ENCODE measurements around the gene ATG13.

The ATG13 gene

DNA sequence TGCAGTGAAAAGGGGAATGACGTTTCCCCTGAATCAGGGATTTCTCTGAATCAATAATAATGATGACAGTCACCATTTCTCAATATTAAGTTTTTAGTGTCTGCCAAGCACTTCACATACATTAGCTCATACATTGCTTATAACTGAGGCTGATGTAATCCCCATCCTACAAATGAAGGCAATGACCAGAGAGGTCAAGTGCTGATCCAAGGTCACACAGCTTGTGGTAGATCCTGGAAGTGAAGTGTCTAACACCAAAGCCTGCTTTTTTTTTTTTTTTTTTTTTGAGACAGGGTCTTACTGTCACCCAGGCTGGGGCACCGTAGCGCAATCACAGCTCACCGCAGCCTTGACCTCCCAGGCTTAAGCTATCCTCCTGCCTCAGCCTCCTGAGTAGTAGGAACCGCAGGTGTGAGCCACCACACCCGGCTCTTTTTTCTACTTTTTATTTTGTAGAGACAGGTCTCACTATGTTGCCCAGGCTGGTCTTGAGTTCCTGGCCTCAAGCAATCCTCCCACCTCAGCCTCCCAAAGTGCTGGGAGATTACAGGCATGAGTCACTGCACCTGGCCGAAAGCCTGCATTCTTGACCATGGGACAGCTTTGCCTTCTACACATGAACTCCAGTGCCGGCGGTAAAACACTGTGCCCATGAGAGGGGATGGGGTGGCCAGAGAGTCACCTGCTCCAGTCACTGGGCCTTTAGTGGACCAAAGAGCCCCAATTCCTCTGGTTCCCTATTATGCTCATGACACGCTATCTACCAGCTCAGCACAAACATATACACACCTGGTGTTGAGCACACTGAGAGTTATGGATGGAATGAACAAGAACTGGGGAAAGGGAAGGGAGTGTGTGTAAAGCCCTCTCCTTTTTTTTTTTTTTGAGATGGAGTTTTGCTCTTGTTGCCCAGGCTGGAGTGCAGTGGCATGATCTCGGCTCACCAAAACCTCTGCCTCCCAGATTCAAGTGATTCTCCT, 65.7 kb downstream of the ATG13 start:
- Histone ChIP-seq H3K27me3 (ENCODE audit: insufficient read depth, poor library complexity, severe bottlenecking) (no peaks in the 10 kb centered on the region), H3K27ac (replicated peaks) (no peak overlapping the region), H3K4me3 (replicated peaks; ENCODE audit: insufficient read depth, low read length) (no peak overlapping the region)
- TF ChIP-seq GABPA (IDR thresholded peaks at IDR 0.05; ENCODE audit: low read depth), result no peak
- TF ChIP-seq, protein P1, sequence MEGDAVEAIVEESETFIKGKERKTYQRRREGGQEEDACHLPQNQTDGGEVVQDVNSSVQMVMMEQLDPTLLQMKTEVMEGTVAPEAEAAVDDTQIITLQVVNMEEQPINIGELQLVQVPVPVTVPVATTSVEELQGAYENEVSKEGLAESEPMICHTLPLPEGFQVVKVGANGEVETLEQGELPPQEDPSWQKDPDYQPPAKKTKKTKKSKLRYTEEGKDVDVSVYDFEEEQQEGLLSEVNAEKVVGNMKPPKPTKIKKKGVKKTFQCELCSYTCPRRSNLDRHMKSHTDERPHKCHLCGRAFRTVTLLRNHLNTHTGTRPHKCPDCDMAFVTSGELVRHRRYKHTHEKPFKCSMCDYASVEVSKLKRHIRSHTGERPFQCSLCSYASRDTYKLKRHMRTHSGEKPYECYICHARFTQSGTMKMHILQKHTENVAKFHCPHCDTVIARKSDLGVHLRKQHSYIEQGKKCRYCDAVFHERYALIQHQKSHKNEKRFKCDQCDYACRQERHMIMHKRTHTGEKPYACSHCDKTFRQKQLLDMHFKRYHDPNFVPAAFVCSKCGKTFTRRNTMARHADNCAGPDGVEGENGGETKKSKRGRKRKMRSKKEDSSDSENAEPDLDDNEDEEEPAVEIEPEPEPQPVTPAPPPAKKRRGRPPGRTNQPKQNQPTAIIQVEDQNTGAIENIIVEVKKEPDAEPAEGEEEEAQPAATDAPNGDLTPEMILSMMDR (IDR thresholded peaks at IDR 0.05; ENCODE audit: insufficient read depth, low read length), result no peak
- TF ChIP-seq, protein P2, sequence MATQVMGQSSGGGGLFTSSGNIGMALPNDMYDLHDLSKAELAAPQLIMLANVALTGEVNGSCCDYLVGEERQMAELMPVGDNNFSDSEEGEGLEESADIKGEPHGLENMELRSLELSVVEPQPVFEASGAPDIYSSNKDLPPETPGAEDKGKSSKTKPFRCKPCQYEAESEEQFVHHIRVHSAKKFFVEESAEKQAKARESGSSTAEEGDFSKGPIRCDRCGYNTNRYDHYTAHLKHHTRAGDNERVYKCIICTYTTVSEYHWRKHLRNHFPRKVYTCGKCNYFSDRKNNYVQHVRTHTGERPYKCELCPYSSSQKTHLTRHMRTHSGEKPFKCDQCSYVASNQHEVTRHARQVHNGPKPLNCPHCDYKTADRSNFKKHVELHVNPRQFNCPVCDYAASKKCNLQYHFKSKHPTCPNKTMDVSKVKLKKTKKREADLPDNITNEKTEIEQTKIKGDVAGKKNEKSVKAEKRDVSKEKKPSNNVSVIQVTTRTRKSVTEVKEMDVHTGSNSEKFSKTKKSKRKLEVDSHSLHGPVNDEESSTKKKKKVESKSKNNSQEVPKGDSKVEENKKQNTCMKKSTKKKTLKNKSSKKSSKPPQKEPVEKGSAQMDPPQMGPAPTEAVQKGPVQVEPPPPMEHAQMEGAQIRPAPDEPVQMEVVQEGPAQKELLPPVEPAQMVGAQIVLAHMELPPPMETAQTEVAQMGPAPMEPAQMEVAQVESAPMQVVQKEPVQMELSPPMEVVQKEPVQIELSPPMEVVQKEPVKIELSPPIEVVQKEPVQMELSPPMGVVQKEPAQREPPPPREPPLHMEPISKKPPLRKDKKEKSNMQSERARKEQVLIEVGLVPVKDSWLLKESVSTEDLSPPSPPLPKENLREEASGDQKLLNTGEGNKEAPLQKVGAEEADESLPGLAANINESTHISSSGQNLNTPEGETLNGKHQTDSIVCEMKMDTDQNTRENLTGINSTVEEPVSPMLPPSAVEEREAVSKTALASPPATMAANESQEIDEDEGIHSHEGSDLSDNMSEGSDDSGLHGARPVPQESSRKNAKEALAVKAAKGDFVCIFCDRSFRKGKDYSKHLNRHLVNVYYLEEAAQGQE (IDR thresholded peaks at IDR 0.05; ENCODE audit: insufficient replicate concordance, low read depth), result no peak
- no peak for TF ChIP-seq SPI1 (IDR thresholded peaks at IDR 0.05; ENCODE audit: borderline replicate concordance, low read depth)
- no peak for TF ChIP-seq POLR2AphosphoS5 (IDR thresholded peaks at IDR 0.05; ENCODE audit: low read depth)
- no peak for DNase-seq (ENCODE audit: low read depth in 1 of 2, low spot score in 1 of 2)

DNA sequence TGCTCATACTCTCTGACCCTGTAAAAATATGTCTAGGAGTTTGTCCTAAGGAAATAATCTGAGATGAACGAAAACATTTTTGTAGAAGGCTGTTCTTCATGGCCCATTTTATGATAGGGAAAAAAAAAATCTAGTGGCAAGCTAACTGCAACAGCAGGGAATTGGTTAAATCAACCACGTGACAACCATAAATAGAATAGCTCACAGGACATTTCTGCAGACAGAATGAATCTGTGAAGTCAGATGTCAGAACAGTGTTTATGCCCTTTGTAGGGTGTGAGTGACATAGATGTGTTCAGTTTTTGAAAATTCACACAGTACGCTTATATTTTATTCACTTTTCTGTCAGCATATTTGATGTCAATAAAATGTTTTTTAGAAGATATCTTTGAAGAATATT, 67.0 kb downstream of the ATG13 start:
- no peak for DNase-seq (ENCODE audit: low read depth in 1 of 2, low spot score in 1 of 2)
- no peak overlapping the region for H3K4me3 ChIP-seq (replicated peaks; ENCODE audit: insufficient read depth, low read length)
- no peak overlapping the region for H3K27ac ChIP-seq (replicated peaks)
- TF ChIP-seq POLR2AphosphoS5 (IDR thresholded peaks at IDR 0.05; ENCODE audit: low read depth), result no peak
- no peak for TF ChIP-seq GABPA (IDR thresholded peaks at IDR 0.05; ENCODE audit: low read depth)
- no peak for TF ChIP-seq SPI1 (IDR thresholded peaks at IDR 0.05; ENCODE audit: borderline replicate concordance, low read depth)
- TF ChIP-seq, protein P2 (IDR thresholded peaks at IDR 0.05; ENCODE audit: insufficient replicate concordance, low read depth), result no peak
- TF ChIP-seq, protein P1 (IDR thresholded peaks at IDR 0.05; ENCODE audit: insufficient read depth, low read length), result no peak
- H3K27me3 ChIP-seq (ENCODE audit: insufficient read depth, poor library complexity, severe bottlenecking), result no peaks in the 10 kb centered on the region

DNA sequence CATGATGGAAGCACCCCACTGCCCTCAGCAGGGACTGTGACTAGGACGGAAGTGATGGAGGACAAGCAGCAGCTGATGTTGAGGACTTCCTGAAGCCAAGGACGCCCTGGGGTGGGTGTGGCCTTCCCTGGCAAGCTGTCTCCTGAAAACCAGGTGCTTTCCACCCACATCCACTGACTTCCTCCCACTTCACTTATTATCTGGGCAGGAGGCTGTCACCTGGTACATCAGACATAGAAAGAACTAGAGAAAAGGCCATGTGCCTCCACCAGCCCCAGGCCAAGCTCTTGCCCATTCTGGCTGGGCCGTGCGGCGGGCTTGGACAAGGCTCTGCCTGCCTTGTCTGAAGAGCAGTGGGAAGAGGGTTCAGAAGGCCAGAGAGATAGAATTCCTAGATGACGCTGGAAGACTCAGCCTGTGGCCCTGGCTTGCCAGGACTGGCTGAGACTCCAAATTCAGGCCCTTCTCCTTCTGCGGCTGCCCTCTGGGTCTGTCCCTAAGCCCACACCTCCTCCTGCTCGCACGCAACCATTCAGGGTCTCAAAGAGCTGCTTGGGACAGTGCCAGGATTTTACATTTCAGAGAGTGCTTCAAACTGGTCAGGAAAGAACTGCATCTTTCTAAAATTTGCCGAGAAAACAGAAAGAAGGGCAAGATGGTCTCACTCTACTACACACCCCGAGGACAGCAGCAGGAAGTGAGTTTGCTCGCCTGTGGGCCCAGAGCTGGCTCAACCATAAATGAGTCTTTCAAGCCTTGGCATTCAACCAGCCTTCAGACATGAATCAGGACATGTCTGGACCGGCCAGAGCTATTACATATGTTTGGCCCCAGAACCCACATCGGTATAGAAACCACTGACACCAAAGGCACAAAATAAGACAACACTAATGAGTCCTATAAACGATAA, 69.8 kb downstream of the ATG13 start:
- Histone ChIP-seq H3K4me3 (replicated peaks; ENCODE audit: insufficient read depth, low read length) (no peak overlapping the region), H3K27me3 (ENCODE audit: insufficient read depth, poor library complexity, severe bottlenecking) (no peaks in the 10 kb centered on the region), H3K27ac (replicated peaks) (no peak overlapping the region)
- no peak for TF ChIP-seq SPI1 (IDR thresholded peaks at IDR 0.05; ENCODE audit: borderline replicate concordance, low read depth)
- TF ChIP-seq GABPA (IDR thresholded peaks at IDR 0.05; ENCODE audit: low read depth), result no peak
- TF ChIP-seq POLR2AphosphoS5 (IDR thresholded peaks at IDR 0.05; ENCODE audit: low read depth), result no peak
- TF ChIP-seq, protein P1 (IDR thresholded peaks at IDR 0.05; ENCODE audit: insufficient read depth, low read length), result no peak
- TF ChIP-seq, protein P2 (IDR thresholded peaks at IDR 0.05; ENCODE audit: insufficient replicate concordance, low read depth), result no peak
- no peak for DNase-seq (ENCODE audit: low read depth in 1 of 2, low spot score in 1 of 2)
